C4-2B (cell line): ENCODE measurements around the gene ASB12.

Experiments
- CTCF ChIP-seq: fragments of 450-650 bp; conservative IDR thresholded peaks from 2 replicates; pipeline ENCODE4 v1.5.1; 2017; ENCODE audit warnings: mild to moderate bottlenecking
- ZFX ChIP-seq: fragments of 450-650 bp; IDR thresholded peaks from 2 replicates; pipeline ENCODE4 v1.6.1; 2017

- no peak; the same call in 1 of the 2 replicates for TF ChIP-seq CTCF
- no peak for TF ChIP-seq ZFX
These were observed 1.3 kb downstream of the ASB12 start for GRCh38 chrX:64229154-64229553.
